ENCODE results near the gene PFDN6.

The PFDN6 gene

GRCh38 chr6:33316603-33317418 lies 27.4 kb downstream of the PFDN6 start:
- no peak for TF ChIP-seq CTCF (IDR thresholded peaks at IDR 0.05; ENCODE audit: borderline replicate concordance, control extremely low read depth, extremely low read depth, insufficient read depth, missing control alignments)
- DNase-seq (ENCODE audit: low spot score) = no peak
- in situ Hi-C loops (cut with MboI; ENCODE audit: low sequenced_read_pairs, unreplicated experiment) = no loop called here

- no peak for DNase-seq (ENCODE audit: low spot score)
- no peak for TF ChIP-seq CTCF (IDR thresholded peaks at IDR 0.05; ENCODE audit: borderline replicate concordance, control extremely low read depth, extremely low read depth, insufficient read depth, missing control alignments)
- in situ Hi-C loops (cut with MboI; ENCODE audit: low sequenced_read_pairs, unreplicated experiment) = no loop called here
Measured at GRCh38 chr6:33317419-33317668, 27.9 kb downstream of the PFDN6 start.

- peak; percentile 90 for DNase-seq (ENCODE audit: low spot score)
- TF ChIP-seq CTCF (IDR thresholded peaks at IDR 0.05; ENCODE audit: borderline replicate concordance, control extremely low read depth, extremely low read depth, insufficient read depth, missing control alignments) = no peak
- in situ Hi-C loops (cut with MboI; ENCODE audit: low sequenced_read_pairs, unreplicated experiment) = no loop called here
Measured at GRCh38 chr6:33317669-33318425, 28.4 kb downstream of the PFDN6 start, which contains the start of gene ZBTB22. Gene ZBTB22, minus strand, starts transcription at chr6:33317744. Its CDS starts 828 bp downstream, at chr6:33316916.

GRCh38 chr6:33318426-33319073 lies 29.1 kb downstream of the PFDN6 start:
- TF ChIP-seq CTCF (IDR thresholded peaks at IDR 0.05; ENCODE audit: borderline replicate concordance, control extremely low read depth, extremely low read depth, insufficient read depth, missing control alignments) = no peak
- in situ Hi-C loops (cut with MboI; ENCODE audit: low sequenced_read_pairs, unreplicated experiment) = no loop called here
- no peak for DNase-seq (ENCODE audit: low spot score)

- no peak for DNase-seq (ENCODE audit: low spot score)
- in situ Hi-C loops (cut with MboI; ENCODE audit: low sequenced_read_pairs, unreplicated experiment) = no loop called here
- no peak for TF ChIP-seq CTCF (IDR thresholded peaks at IDR 0.05; ENCODE audit: borderline replicate concordance, control extremely low read depth, extremely low read depth, insufficient read depth, missing control alignments)
Measured at GRCh38 chr6:33319939-33320314, 30.5 kb downstream of the PFDN6 start.

- in situ Hi-C loops (cut with MboI; ENCODE audit: low sequenced_read_pairs, unreplicated experiment) = no loop called here
- TF ChIP-seq CTCF (IDR thresholded peaks at IDR 0.05; ENCODE audit: borderline replicate concordance, control extremely low read depth, extremely low read depth, insufficient read depth, missing control alignments) = no peak
- DNase-seq (ENCODE audit: low spot score) = no peak
Measured at GRCh38 chr6:33320315-33321181, 31.1 kb downstream of the PFDN6 start.

All from GM13976 (cell line).